ENCODE results near the gene MAPK9.

DNA sequence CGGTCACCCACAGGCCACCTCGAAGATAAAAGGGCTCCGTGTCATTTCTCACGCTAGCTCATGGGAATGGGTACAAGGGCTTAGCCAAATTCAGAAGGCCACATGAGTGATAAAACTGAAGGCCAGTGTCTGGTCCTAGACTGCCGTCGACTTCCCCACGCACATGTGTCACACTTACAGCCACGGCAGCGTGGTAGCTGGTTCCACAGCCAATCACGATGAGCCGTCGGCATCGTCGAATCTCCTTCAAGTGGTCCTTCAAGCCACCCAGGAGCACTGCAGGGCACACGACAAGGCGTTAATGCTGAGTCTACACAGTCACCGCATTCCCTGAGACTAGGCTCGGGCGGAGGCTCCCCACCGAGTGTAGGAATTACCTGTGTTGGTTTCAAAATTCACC lies 24.7 kb upstream of the MAPK9 start:
- TF ChIP-seq, protein P1, sequence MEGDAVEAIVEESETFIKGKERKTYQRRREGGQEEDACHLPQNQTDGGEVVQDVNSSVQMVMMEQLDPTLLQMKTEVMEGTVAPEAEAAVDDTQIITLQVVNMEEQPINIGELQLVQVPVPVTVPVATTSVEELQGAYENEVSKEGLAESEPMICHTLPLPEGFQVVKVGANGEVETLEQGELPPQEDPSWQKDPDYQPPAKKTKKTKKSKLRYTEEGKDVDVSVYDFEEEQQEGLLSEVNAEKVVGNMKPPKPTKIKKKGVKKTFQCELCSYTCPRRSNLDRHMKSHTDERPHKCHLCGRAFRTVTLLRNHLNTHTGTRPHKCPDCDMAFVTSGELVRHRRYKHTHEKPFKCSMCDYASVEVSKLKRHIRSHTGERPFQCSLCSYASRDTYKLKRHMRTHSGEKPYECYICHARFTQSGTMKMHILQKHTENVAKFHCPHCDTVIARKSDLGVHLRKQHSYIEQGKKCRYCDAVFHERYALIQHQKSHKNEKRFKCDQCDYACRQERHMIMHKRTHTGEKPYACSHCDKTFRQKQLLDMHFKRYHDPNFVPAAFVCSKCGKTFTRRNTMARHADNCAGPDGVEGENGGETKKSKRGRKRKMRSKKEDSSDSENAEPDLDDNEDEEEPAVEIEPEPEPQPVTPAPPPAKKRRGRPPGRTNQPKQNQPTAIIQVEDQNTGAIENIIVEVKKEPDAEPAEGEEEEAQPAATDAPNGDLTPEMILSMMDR (IDR thresholded peaks at IDR 0.05), result no peak
- TF ChIP-seq POLR2A (IDR thresholded peaks at IDR 0.05), result no peak

Data from thyroid gland (tissue), 4 donors.